Spinal cord (tissue), 10 donors: ENCODE data around the gene QRICH1. TPM values are rescaled to one million over a fixed set of nuclear protein-coding genes. Genes with fewer than 3 reads are reported as not detected.
A peak's percentile ranks its signal among the peaks of the same experiment; 100 is the strongest.

ENCODE experiments used
- DNase-seq, 6 donors: peaks; one replicate each; pipeline versions ENCODE4 v3.0.0 to v3.0.0-alpha.2; 2013 to 2015; ENCODE audit warnings: low spot score in 6 of 6, low read depth in 4 of 6
- H3K27ac ChIP-seq: one replicate; pipeline ENCODE4 v1.5.1; 2013; ENCODE audit warnings: low read depth, low read length, control low read depth
- H3K27me3 ChIP-seq: one replicate; pipeline ENCODE4 v1.6.1; 2013; ENCODE audit warnings: low read length; ENCODE audit not compliant: control insufficient read depth, insufficient read depth
- H3K36me3 ChIP-seq: one replicate; pipeline ENCODE4 v1.6.1; 2013; ENCODE audit warnings: low read length; ENCODE audit not compliant: control insufficient read depth, insufficient read depth
- H3K4me1 ChIP-seq: one replicate; pipeline ENCODE4 v1.6.1; 2013; ENCODE audit warnings: low read length; ENCODE audit not compliant: control insufficient read depth, insufficient read depth
- H3K4me3 ChIP-seq: one replicate; pipeline ENCODE4 v1.5.1; 2013; ENCODE audit warnings: low read depth, low read length, control low read depth
- H3K9me3 ChIP-seq: one replicate; pipeline ENCODE4 v1.6.1; 2013; ENCODE audit warnings: low read length; ENCODE audit not compliant: control insufficient read depth, insufficient read depth
- WGBS: methylation state at CpG from one replicate; pipeline ENCODE4 v1.1.5; 2013; ENCODE audit warnings: missing lambda C conversion rate; ENCODE audit not compliant: insufficient coverage; 5-methylcytosine and 5-hydroxymethylcytosine counted together
- polyA plus RNA-seq, 2 donors: library from polyadenylated mRNA; unstranded; fragments of 120-200 nt; gene quantifications; one replicate each; pipeline ENCODE4 v1.2.1, GENCODE V29; 2013; ENCODE audit not compliant: insufficient read length in 2 of 2
- total RNA-seq, 2 donors: library from RNA; depleted of rRNA in 1 of 2; stranded (reverse); fragments of 120-200 nt in 1 of 2; fragments of >200 nt in 1 of 2; gene quantifications; one replicate each; pipeline versions ENCODE4 v1.2.3 to v1.2.4, GENCODE V29; 2013 to 2014
- donor health status: healthy.

QRICH1 gene
- total and polyA plus RNA-seq, 4 donors = 62.9 to 104 (median 82.3) TPM

DNA sequence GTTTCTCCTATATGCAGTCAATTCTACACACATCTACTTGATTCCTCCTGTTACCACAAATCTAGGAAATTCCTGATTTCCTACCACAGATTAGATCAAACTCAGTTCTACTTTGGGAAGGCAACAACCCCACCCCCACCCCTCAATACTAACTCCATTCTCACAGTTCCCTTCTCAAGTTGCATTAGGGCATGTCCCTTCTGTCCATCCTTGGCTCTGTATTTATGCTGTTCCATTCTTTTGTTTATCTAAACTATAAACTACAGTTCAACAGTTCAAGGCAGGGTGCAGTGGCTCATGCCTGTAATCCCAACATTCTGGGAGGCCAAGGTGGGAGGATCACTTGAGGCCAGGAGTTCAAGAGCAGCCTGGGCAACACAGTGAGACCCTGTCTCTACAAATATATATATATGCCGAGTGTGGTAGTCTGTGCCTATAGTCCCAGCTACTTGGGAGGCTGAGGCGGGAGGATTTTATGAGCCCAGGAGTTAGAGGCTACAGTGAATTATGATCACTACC lies 39.5 kb downstream of the QRICH1 start:
- H3K27ac ChIP-seq = no peak overlapping the region
- no peaks in the 10 kb centered on the region for H3K4me1 ChIP-seq
- H3K36me3 ChIP-seq = peaks cover 59% of the 10 kb centered on the region
- no peaks in the 10 kb centered on the region for H3K9me3 ChIP-seq
- no peak for DNase-seq
- WGBS = no CpG with 5 or more reads among the region's 2 CpGs
- H3K27me3 ChIP-seq = no peaks in the 10 kb centered on the region
- H3K4me3 ChIP-seq = no peak overlapping the region

DNA sequence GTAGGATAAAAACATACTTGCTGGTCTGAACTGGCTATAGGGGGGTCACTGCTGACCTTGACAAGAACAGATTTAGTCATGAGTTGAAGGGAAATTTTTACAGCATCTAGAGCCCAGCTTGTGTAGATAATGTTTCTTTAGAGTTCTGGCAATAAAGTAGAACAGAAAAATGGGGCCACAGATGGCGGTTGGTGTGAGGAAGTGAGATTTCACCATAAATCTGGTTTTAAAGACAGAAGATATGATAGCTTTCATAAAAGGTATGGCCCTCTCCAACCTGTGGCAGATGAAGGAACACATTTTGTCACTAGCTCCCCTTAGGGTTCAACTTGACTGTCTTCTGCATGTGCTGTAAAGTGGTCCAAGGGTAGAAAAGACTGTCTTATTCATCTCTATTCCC lies 40.3 kb downstream of the QRICH1 start:
- peaks cover 61% of the 10 kb centered on the region for H3K36me3 ChIP-seq
- WGBS = no CpG with 5 or more reads among the region's 1 CpG

DNA sequence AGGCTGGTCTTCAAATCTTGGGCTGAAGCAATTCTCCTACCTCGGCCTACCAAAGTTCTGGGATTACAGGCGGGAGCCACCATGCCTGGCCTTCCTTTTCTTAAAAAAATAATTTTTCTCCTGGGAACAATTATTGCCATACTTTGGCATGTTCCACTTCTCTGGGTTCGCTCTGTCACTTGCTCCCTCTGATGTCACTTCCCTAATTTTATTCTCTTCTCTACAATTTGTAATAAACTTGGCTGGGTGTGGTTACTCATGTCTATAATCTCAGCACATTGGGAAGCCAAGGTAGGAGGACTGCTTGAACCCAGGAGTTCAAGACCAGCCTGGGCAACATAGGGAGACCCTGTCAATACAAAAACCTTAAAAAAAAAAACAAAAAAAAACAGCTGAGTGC lies 58.6 kb downstream of the QRICH1 start:
- Histone ChIP-seq H3K36me3 (peaks cover 76% of the 10 kb centered on the region), H3K4me1 (no peaks in the 10 kb centered on the region), H3K27me3 (no peaks in the 10 kb centered on the region), H3K27ac (no peak overlapping the region), H3K9me3 (no peaks in the 10 kb centered on the region), H3K4me3 (no peak overlapping the region)
- DNase-seq = no peak
- 100% methylated on average over 2 of the region's 3 CpGs for WGBS

More for the DNA sequence above, 40.3 kb downstream of the QRICH1 start:
- no peak overlapping the region for H3K27ac ChIP-seq
- no peaks in the 10 kb centered on the region for H3K27me3 ChIP-seq
- no peaks in the 10 kb centered on the region for H3K9me3 ChIP-seq
- H3K4me1 ChIP-seq = no peaks in the 10 kb centered on the region
- DNase-seq = no peak
- no peak overlapping the region for H3K4me3 ChIP-seq

DNA sequence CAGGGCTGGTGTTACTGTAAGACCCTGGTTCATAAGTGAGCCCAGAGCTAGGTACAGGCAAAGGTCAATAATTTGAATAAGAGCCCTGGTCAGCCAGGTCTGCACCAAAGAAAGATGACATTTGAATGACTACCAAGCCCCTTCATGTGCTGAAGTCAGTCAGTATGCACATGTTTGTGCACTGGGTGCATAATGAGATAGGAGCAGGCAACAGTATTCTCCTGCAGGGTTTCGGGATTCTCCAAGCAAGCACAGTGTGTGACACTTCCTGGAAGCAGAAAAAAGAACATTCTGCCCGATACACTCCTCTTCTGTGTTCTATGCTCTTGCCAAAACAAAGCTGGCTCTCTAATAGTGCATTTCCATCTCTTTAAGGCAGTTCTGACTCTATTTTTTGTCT lies 59.2 kb downstream of the QRICH1 start:
- Histone ChIP-seq H3K9me3 (no peaks in the 10 kb centered on the region), H3K36me3 (peaks cover 74% of the 10 kb centered on the region), H3K4me3 (no peak overlapping the region), H3K27ac (no peak overlapping the region), H3K27me3 (no peaks in the 10 kb centered on the region), H3K4me1 (no peaks in the 10 kb centered on the region)
- 86% methylated on average over 1 of the region's 2 CpGs for WGBS
- DNase-seq = no peak

DNA sequence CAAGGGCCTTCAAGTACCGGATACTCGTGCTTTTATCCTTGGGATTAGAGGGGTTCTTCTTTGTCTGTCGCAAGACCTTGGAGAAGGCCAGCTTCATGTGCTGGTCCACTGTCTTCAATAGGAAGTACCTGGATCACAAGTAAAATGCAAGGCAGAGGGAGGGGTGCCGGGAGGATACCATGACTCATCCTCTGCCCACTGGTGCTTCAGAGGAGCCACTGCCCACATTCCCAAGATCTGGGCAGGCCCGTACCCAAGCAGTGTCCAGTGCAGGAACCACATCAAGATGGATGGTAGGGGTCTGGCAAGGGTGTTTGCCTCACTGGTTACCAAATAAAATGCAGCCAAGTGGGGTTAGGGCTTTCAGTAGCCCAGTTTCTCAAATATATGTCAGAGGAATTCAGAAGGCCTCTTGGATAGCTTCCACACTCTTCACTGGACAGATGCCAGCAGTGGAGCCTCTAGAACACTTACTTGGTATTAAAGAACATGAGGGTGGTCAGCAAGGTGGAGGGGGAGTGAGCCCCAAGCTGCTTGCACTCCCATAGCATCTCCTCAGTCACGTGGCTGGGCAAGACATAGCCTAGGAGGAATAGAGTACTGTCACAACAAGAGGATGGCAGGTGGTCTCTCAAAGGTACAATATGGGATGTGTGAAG lies 61.1 kb downstream of the QRICH1 start:
- Histone ChIP-seq H3K4me3 (no peak overlapping the region), H3K27ac (no peak overlapping the region), H3K27me3 (no peaks in the 10 kb centered on the region), H3K9me3 (no peaks in the 10 kb centered on the region), H3K36me3 (peaks cover 57% of the 10 kb centered on the region), H3K4me1 (peaks cover 14% of the 10 kb centered on the region)
- WGBS = 97% methylated on average over 5 of the region's 6 CpGs
- no peak for DNase-seq

DNA sequence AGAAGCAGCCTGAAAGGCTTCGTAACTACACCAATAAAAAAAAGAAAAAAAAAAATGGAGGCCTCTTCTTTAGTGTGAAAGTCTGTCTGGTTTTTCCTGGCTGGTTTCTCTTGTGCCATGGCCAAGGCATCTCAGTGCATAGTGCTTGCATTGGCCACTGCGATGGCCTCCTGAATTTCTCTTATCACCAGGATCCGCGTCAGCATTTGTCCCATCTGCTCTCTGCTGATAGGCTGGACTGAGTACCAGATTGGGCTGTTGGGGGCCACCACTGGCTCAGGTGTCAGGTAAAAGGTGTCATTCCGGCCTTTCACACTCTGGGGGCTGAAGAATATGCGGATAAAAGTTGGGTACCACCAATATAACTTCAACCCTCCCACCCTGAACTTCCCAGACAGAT lies 63.5 kb downstream of the QRICH1 start:
- WGBS = 97% methylated on average over 5 of the region's 6 CpGs
- no peaks in the 10 kb centered on the region for H3K9me3 ChIP-seq
- peaks cover 63% of the 10 kb centered on the region for H3K36me3 ChIP-seq
- no peaks in the 10 kb centered on the region for H3K27me3 ChIP-seq
- DNase-seq = peak in 1 of 6 donors; percentile 5
- peaks cover 17% of the 10 kb centered on the region for H3K4me1 ChIP-seq
- no peak overlapping the region for H3K27ac ChIP-seq
- H3K4me3 ChIP-seq = no peak overlapping the region

- no peak for DNase-seq
- WGBS = no CpG with 5 or more reads among the region's 7 CpGs
- H3K4me1 ChIP-seq = peaks cover 17% of the 10 kb centered on the region
- H3K27ac ChIP-seq = peak overlapping the region; percentile 78
- H3K36me3 ChIP-seq = peaks cover 68% of the 10 kb centered on the region
- peak overlapping the region; percentile 95 for H3K4me3 ChIP-seq
- no peaks in the 10 kb centered on the region for H3K9me3 ChIP-seq
- no peaks in the 10 kb centered on the region for H3K27me3 ChIP-seq
These were observed 64.3 kb downstream of the QRICH1 start for GRCh38 chr3:49029563-49029884.

GRCh38 chr3:49028673-49029562 lies 65.0 kb downstream of the QRICH1 start, which contains the start of gene IMPDH2:
Gene IMPDH2, minus strand, starts transcription at chr3:49029398. Its CDS starts 48 bp downstream, at chr3:49029350.
- DNase-seq = peak; percentile 87 to 98 (median 90)
- Histone ChIP-seq H3K27me3 (no peaks in the 10 kb centered on the region), H3K27ac (peak within 1 kb of the TSS; percentile 89), H3K4me3 (peak within 1 kb of the TSS; percentile 95), H3K4me1 (peaks cover 17% of the 10 kb centered on the region), H3K9me3 (no peaks in the 10 kb centered on the region), H3K36me3 (peaks cover 69% of the 10 kb centered on the region)
- WGBS = 2% methylated on average over 52 of the region's 55 CpGs

GRCh38 chr3:49028298-49028672 lies 65.6 kb downstream of the QRICH1 start:
- Histone ChIP-seq H3K4me3 (peak overlapping the region; percentile 95), H3K27me3 (no peaks in the 10 kb centered on the region), H3K9me3 (no peaks in the 10 kb centered on the region), H3K27ac (no peak overlapping the region), H3K4me1 (peaks cover 19% of the 10 kb centered on the region), H3K36me3 (peaks cover 71% of the 10 kb centered on the region)
- no CpG with 5 or more reads among the region's 4 CpGs for WGBS
- DNase-seq = peak in 1 of 6 donors; percentile 2
